HEK293 (cell line): Measurements from ENCODE around the gene MVK.

Source experiments
- ATF2 ChIP-seq: fragments of 450-650 bp; formaldehyde crosslinking; IDR thresholded peaks from 2 replicates; pipeline ENCODE4 v1.5.1; 2016; ENCODE audit warnings: missing biosample characterization, missing genetic modification characterization, low read depth
- CTCF ChIP-seq: fragments of 450-650 bp; formaldehyde crosslinking; IDR thresholded peaks from 2 replicates; pipeline ENCODE4 v1.5.1; 2016; ENCODE audit warnings: missing biosample characterization, missing genetic modification characterization
- REST ChIP-seq: fragments of 450-650 bp; formaldehyde crosslinking; IDR thresholded peaks from 2 replicates; pipeline ENCODE4 v1.5.1; 2016; ENCODE audit warnings: missing biosample characterization, missing genetic modification characterization
- SP2 ChIP-seq: fragments of 450-650 bp; formaldehyde crosslinking; IDR thresholded peaks from 2 replicates; pipeline ENCODE4 v1.5.1; 2016; ENCODE audit warnings: missing biosample characterization, missing genetic modification characterization
- TSHZ1 ChIP-seq: fragments of 450-650 bp; formaldehyde crosslinking; IDR thresholded peaks from 2 replicates; pipeline ENCODE4 v1.5.1; 2016; ENCODE audit warnings: missing biosample characterization, missing genetic modification characterization, borderline replicate concordance
- ZNF202 ChIP-seq: fragments of 450-650 bp; formaldehyde crosslinking; IDR thresholded peaks from 2 replicates; pipeline ENCODE4 v1.5.1; 2016; ENCODE audit warnings: missing biosample characterization, missing genetic modification characterization, borderline replicate concordance
- ZNF792 ChIP-seq: fragments of 450-650 bp; formaldehyde crosslinking; IDR thresholded peaks from 2 replicates; pipeline ENCODE4 v1.5.1; 2016; ENCODE audit warnings: missing biosample characterization, missing genetic modification characterization
- ZSCAN18 ChIP-seq: fragments of 450-650 bp; formaldehyde crosslinking; IDR thresholded peaks from 2 replicates; pipeline ENCODE4 v1.5.1; 2016; ENCODE audit warnings: missing biosample characterization, missing genetic modification characterization
- ZSCAN5A ChIP-seq: fragments of 450-650 bp; formaldehyde crosslinking; IDR thresholded peaks from 2 replicates; pipeline ENCODE4 v1.5.1; 2016; ENCODE audit warnings: missing biosample characterization, missing genetic modification characterization

GRCh38 chr12:109541413-109541726 is 32.2 kb upstream of the MVK start:
- TF ChIP-seq ZNF202 (tag by site-specific recombination) (no peak), CTCF (no peak), ZSCAN5A (tag by site-specific recombination) (no peak), REST (tag by site-specific recombination) (no peak), ZNF792 (tag by site-specific recombination) (no peak), ATF2 (tag by site-specific recombination) (no peak), TSHZ1 (tag by site-specific recombination) (no peak), ZSCAN18 (no peak), SP2 (tag by site-specific recombination) (no peak)
